Astrocyte of the cerebellum (primary cell): Measurements from ENCODE around the gene ZDHHC7.
"Not testable (repeated sequence)": the region's sequence is repeated elsewhere in the genome, so short reads cannot be mapped to it uniquely, and the experiment has no call there.

Experiments
- DNase-seq: peaks from one replicate; pipeline ENCODE4 v3.0.0-alpha.2; 2011; ENCODE audit warnings: low read depth
- H3K4me3 ChIP-seq: 2 replicates; pipeline ENCODE4 v1.5.1; 2011; ENCODE audit warnings: mild to moderate bottlenecking, low read depth, low read length, moderate library complexity
- in situ Hi-C: cut with HindIII; loops from 2 replicates; pipeline ENCODE4 v1.10.0; 2017; ENCODE audit warnings: low sequenced_read_pairs
- TF ChIP-seq, protein P1 (sequence below): IDR thresholded peaks from 2 replicates; pipeline ENCODE4 v1.5.1; 2012; ENCODE audit warnings: low read length, low read depth, moderate library complexity, mild to moderate bottlenecking; ENCODE audit errors: missing control alignments

ZDHHC7 gene

DNA sequence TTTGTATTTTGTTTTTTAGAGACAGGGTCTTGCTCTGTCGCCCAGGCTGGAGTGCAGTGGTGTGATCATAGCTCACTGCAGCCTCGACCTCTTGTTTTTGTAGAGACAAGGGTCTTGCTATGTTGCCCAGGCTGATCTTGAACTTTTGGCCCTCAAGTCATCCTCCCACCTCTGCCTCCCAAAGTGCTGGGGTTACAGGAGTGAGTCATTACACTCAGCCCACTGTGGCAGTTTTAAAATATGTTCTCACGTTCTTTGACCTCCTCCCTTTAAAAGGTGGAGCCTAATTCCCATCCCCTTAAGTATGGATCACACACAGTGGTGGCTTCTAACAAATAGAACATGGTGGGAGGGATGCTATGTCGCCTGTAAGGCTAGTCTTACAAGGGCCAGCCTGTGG lies 67.7 kb downstream of the ZDHHC7 start:
- DNase-seq, result no peak
- TF ChIP-seq, protein P1, sequence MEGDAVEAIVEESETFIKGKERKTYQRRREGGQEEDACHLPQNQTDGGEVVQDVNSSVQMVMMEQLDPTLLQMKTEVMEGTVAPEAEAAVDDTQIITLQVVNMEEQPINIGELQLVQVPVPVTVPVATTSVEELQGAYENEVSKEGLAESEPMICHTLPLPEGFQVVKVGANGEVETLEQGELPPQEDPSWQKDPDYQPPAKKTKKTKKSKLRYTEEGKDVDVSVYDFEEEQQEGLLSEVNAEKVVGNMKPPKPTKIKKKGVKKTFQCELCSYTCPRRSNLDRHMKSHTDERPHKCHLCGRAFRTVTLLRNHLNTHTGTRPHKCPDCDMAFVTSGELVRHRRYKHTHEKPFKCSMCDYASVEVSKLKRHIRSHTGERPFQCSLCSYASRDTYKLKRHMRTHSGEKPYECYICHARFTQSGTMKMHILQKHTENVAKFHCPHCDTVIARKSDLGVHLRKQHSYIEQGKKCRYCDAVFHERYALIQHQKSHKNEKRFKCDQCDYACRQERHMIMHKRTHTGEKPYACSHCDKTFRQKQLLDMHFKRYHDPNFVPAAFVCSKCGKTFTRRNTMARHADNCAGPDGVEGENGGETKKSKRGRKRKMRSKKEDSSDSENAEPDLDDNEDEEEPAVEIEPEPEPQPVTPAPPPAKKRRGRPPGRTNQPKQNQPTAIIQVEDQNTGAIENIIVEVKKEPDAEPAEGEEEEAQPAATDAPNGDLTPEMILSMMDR, result no peak
- H3K4me3 ChIP-seq, result no peak overlapping the region
- in situ Hi-C loops, result loop anchor here (5.0 to 10.0 kb wide), 4 partner anchors 34 to 199 kb away; no protein-coding TSS in a partner anchor

GRCh38 chr16:84942786-84943185 lies 68.5 kb downstream of the ZDHHC7 start:
- H3K4me3 ChIP-seq, result no peak overlapping the region
- TF ChIP-seq, protein P1, result no peak
- DNase-seq, result no peak
- in situ Hi-C loops, result loop anchor here (5.0 to 10.0 kb wide), 4 partner anchors 35 to 198 kb away; no protein-coding TSS in a partner anchor

- H3K4me3 ChIP-seq, result no peak overlapping the region
- in situ Hi-C loops, result loop anchor here (5.0 to 10.0 kb wide), 4 partner anchors 35 to 197 kb away; no protein-coding TSS in a partner anchor
- TF ChIP-seq, protein P1, result no peak
- no peak for DNase-seq
These were observed 69.4 kb downstream of the ZDHHC7 start for GRCh38 chr16:84941921-84942320.

DNA sequence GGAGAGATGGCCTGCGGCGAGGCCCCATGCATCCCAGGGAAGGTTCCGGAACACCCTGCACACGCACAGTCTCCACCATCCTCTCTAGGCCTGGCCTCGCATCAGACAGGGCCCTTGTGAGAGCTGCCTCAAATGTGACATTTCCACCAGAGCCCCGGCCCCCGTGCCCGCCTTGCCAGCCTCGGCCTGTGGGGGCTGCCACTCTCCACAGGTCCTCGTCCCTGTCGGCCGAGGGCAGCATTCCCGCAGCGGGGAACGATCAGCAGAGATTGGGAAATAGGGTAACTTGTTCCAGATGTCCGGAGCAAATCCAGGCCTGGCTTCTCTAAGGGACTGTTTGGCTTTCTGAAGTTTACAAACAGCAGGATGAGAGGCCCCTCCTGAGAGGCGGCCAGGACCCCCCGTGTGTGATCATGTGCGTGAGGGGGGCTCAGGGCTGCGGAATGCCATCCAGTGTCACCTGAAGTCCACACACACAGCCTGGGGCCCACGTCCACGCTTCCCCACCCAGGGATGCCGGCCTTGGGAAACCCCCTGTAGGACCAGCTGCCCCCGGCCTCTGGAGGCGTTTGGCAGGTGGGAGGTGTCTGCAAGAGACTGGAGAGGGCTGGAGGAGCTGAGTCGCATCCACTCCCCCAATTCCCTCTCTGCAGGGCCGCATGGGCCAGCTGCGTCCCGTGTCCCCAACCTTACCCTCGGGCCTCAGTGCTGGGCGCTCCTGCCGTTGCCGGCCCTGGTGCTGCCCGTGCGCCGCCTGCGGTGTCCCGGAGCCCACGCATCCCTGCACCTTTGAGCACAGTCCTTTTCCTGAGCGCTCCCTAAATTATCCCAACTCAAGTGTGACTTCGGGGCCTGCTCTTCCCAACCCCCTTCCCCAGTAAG lies 70.4 kb downstream of the ZDHHC7 start:
- DNase-seq, result no peak
- no peak overlapping the region for H3K4me3 ChIP-seq
- TF ChIP-seq, protein P1, result no peak
- in situ Hi-C loops, result loop anchor here (5.0 to 10.0 kb wide), 4 partner anchors 36 to 196 kb away; no protein-coding TSS in a partner anchor

GRCh38 chr16:84938616-84939015 lies 72.7 kb downstream of the ZDHHC7 start:
- in situ Hi-C loops, H3K4me3 ChIP-seq: not testable (repeated sequence)

GRCh38 chr16:84937196-84938005 lies 73.9 kb downstream of the ZDHHC7 start:
- TF ChIP-seq, protein P1, result no peak
- DNase-seq, result no peak
- in situ Hi-C loops, result no loop called here
- no peak overlapping the region for H3K4me3 ChIP-seq

More at GRCh38 chr16:84938616-84939015, 72.7 kb downstream of the ZDHHC7 start:
- not testable (repeated sequence) for DNase-seq
